WTC11 (cell line): ENCODE measurements around the gene ZNF41. TPM values are rescaled to one million over a fixed set of nuclear protein-coding genes. Genes with fewer than 3 reads are reported as not detected.

Experiments
- ATAC-seq: fragments of 200-7000 bp; cut with Tn5 transposase; 2 replicates; pipeline ENCODE4 v1.10.0; 2021; ENCODE audit warnings: mild to moderate bottlenecking, moderate library complexity
- CTCF ChIA-PET: fragments of 300-600 bp; sonication (Branson Sonifier 250); formaldehyde crosslinking; loops from one replicate; lab custom pipeline; 2021; ENCODE audit warnings: antibody characterized with exemption; lab: Charles Lee
- POLR2A ChIA-PET: fragments of 350-600 bp; sonication (Branson Sonifier 250); formaldehyde crosslinking; loops from one replicate; lab custom pipeline; 2021; ENCODE audit warnings: antibody characterized with exemption; lab: Charles Lee
- DNase-seq: peaks from one replicate; pipeline ENCODE4 v3.0.0; 2021; ENCODE audit warnings: low spot score
- H3K27ac Mint-ChIP-seq: 2 replicates; pipeline ENCODE4 v1.8.0; 2021; ENCODE audit warnings: mixed read lengths
- H3K27me3 Mint-ChIP-seq: 2 replicates; pipeline ENCODE4 v1.8.0; 2021; ENCODE audit warnings: low read depth, mild to moderate bottlenecking, moderate library complexity, mixed read lengths
- H3K36me3 Mint-ChIP-seq: 2 replicates; pipeline ENCODE4 v1.8.0; 2021; ENCODE audit warnings: mixed read lengths
- H3K4me1 Mint-ChIP-seq: 2 replicates; pipeline ENCODE4 v1.8.0; 2022; ENCODE audit warnings: mixed read lengths
- H3K4me3 Mint-ChIP-seq: 2 replicates; pipeline ENCODE4 v1.8.0; 2021; ENCODE audit warnings: mild to moderate bottlenecking, moderate library complexity, mixed read lengths
- H3K9me3 Mint-ChIP-seq: 2 replicates; pipeline ENCODE4 v1.8.0; 2021; ENCODE audit warnings: mixed read lengths
- CREB1 ChIP-seq: sonication (generic); formaldehyde crosslinking; IDR thresholded peaks from 2 replicates; pipeline ENCODE4 v1.8.0; 2023; ENCODE audit warnings: mild to moderate bottlenecking, missing genetic modification reagents
- ELF4 ChIP-seq: sonication (generic); formaldehyde crosslinking; IDR thresholded peaks from 2 replicates; pipeline ENCODE4 v1.8.1; 2022; ENCODE audit warnings: low read depth, mild to moderate bottlenecking, moderate library complexity, missing genetic modification reagents
- FOXP1 ChIP-seq: sonication (generic); formaldehyde crosslinking; IDR thresholded peaks from 2 replicates; pipeline ENCODE4 v1.8.0; 2022; ENCODE audit warnings: missing genetic modification reagents, mild to moderate bottlenecking, moderate library complexity, borderline replicate concordance
- GTF2I ChIP-seq: fragments of 250-450 bp; sonication (Bioruptor Pico); conservative IDR thresholded peaks from 2 replicates; pipeline ENCODE4 v1.4.0; 2021; ENCODE audit warnings: mild to moderate bottlenecking
- JUN ChIP-seq: sonication (generic); formaldehyde crosslinking; IDR thresholded peaks from 2 replicates; pipeline ENCODE4 v1.8.0; 2023; ENCODE audit warnings: mild to moderate bottlenecking, missing genetic modification reagents
- MYBL2 ChIP-seq: sonication (generic); formaldehyde crosslinking; IDR thresholded peaks from 2 replicates; pipeline ENCODE4 v1.8.1; 2023; ENCODE audit warnings: mild to moderate bottlenecking, moderate library complexity, missing genetic modification reagents
- PRRX2 ChIP-seq: fragments of 250-450 bp; sonication (Bioruptor Pico); IDR thresholded peaks from 2 replicates; pipeline ENCODE4 v1.8.0; 2021; ENCODE audit warnings: mild to moderate bottlenecking
- TCF7 ChIP-seq: sonication (generic); formaldehyde crosslinking; IDR thresholded peaks from 2 replicates; pipeline ENCODE4 v1.8.0; 2022; ENCODE audit warnings: mild to moderate bottlenecking, low read depth, missing genetic modification reagents, moderate library complexity
- ZNF263 ChIP-seq: sonication (generic); formaldehyde crosslinking; IDR thresholded peaks from 2 replicates; pipeline ENCODE4 v1.8.1; 2022; ENCODE audit warnings: low read depth, mild to moderate bottlenecking, moderate library complexity, missing genetic modification reagents
- total RNA-seq: library from RNA; stranded (reverse); gene quantifications from 3 replicates; pipeline ENCODE4 v1.2.3, GENCODE V29; 2021
- TF ChIP-seq, protein P1 (sequence below): sonication (generic); formaldehyde crosslinking; IDR thresholded peaks from 2 replicates; pipeline ENCODE4 v1.8.1; 2022; ENCODE audit warnings: missing genetic modification reagents, borderline replicate concordance
- TF ChIP-seq, protein P2 (sequence below): sonication (generic); formaldehyde crosslinking; IDR thresholded peaks from 2 replicates; pipeline ENCODE4 v1.8.1; 2023; ENCODE audit warnings: mild to moderate bottlenecking, missing genetic modification reagents, moderate library complexity
- TF ChIP-seq, protein P3 (sequence below): fragments of 250-450 bp; sonication (Bioruptor Pico); IDR thresholded peaks from 2 replicates; pipeline ENCODE4 v1.9.0; 2021; ENCODE audit warnings: moderate library complexity, mild to moderate bottlenecking, inconsistent platforms, borderline replicate concordance
- TF ChIP-seq, protein P4 (sequence below): sonication (generic); formaldehyde crosslinking; IDR thresholded peaks from 2 replicates; pipeline ENCODE4 v1.8.0; 2022; ENCODE audit warnings: mild to moderate bottlenecking, missing genetic modification reagents
- TF ChIP-seq, protein P5 (sequence below): fragments of 250-450 bp; sonication (Bioruptor Pico); conservative IDR thresholded peaks from 2 replicates; pipeline ENCODE4 v1.9.0; 2021; ENCODE audit warnings: mild to moderate bottlenecking
- TF ChIP-seq, protein P6 (sequence below): sonication (generic); formaldehyde crosslinking; IDR thresholded peaks from 2 replicates; pipeline ENCODE4 v1.8.0; 2022; ENCODE audit warnings: mild to moderate bottlenecking, missing genetic modification reagents
- TF ChIP-seq, protein P7 (sequence below): sonication (generic); formaldehyde crosslinking; IDR thresholded peaks from 2 replicates; pipeline ENCODE4 v1.8.1; 2023; ENCODE audit warnings: mild to moderate bottlenecking, missing genetic modification reagents, moderate library complexity

The ZNF41 gene
- total RNA-seq, 1 experiment from 2014 or later = 4.9 TPM

DNA sequence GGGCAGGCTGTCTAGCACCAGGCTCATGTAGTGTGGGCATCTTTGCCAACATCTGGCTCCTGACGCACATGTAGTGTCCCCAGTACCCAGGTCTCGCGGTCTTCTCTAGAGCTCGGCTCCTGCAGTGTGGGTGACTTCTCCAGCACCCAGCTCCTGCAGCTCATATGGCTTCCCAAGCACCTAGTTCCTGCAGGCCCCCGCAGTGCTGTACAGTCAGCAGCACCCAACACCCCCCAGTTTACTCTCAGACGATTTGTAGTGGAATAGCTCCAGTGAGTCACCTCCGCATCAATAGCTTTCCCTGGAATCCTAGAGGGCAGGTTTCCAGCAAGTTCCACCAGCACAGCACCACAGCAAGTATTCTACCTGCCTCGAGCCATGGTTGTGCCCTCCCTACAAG, 30.9 kb downstream of the ZNF41 start (continued):
- TF ChIP-seq, protein P1, sequence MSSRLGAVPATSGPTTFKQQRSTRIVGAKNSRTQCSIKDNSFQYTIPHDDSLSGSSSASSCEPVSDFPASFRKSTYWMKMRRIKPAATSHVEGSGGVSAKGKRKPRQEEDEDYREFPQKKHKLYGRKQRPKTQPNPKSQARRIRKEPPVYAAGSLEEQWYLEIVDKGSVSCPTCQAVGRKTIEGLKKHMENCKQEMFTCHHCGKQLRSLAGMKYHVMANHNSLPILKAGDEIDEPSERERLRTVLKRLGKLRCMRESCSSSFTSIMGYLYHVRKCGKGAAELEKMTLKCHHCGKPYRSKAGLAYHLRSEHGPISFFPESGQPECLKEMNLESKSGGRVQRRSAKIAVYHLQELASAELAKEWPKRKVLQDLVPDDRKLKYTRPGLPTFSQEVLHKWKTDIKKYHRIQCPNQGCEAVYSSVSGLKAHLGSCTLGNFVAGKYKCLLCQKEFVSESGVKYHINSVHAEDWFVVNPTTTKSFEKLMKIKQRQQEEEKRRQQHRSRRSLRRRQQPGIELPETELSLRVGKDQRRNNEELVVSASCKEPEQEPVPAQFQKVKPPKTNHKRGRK (CRISPR knock-in tag) = no peak
- TF ChIP-seq GTF2I (CRISPR knock-in tag) = no peak
- TF ChIP-seq JUN (CRISPR knock-in tag) = no peak
- TF ChIP-seq, protein P2, sequence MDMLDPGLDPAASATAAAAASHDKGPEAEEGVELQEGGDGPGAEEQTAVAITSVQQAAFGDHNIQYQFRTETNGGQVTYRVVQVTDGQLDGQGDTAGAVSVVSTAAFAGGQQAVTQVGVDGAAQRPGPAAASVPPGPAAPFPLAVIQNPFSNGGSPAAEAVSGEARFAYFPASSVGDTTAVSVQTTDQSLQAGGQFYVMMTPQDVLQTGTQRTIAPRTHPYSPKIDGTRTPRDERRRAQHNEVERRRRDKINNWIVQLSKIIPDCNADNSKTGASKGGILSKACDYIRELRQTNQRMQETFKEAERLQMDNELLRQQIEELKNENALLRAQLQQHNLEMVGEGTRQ (CRISPR knock-in tag) = no peak
- TF ChIP-seq, protein P3, sequence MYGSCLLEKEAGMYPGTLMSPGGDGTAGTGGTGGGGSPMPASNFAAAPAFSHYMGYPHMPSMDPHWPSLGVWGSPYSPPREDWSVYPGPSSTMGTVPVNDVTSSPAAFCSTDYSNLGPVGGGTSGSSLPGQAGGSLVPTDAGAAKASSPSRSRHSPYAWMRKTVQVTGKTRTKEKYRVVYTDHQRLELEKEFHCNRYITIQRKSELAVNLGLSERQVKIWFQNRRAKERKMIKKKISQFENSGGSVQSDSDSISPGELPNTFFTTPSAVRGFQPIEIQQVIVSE = no peak
- TF ChIP-seq, protein P4, sequence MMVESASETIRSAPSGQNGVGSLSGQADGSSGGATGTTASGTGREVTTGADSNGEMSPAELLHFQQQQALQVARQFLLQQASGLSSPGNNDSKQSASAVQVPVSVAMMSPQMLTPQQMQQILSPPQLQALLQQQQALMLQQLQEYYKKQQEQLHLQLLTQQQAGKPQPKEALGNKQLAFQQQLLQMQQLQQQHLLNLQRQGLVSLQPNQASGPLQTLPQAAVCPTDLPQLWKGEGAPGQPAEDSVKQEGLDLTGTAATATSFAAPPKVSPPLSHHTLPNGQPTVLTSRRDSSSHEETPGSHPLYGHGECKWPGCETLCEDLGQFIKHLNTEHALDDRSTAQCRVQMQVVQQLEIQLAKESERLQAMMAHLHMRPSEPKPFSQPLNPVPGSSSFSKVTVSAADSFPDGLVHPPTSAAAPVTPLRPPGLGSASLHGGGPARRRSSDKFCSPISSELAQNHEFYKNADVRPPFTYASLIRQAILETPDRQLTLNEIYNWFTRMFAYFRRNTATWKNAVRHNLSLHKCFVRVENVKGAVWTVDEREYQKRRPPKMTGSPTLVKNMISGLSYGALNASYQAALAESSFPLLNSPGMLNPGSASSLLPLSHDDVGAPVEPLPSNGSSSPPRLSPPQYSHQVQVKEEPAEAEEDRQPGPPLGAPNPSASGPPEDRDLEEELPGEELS (CRISPR knock-in tag) = no peak
- TF ChIP-seq FOXP1 (CRISPR knock-in tag) = no peak

DNA sequence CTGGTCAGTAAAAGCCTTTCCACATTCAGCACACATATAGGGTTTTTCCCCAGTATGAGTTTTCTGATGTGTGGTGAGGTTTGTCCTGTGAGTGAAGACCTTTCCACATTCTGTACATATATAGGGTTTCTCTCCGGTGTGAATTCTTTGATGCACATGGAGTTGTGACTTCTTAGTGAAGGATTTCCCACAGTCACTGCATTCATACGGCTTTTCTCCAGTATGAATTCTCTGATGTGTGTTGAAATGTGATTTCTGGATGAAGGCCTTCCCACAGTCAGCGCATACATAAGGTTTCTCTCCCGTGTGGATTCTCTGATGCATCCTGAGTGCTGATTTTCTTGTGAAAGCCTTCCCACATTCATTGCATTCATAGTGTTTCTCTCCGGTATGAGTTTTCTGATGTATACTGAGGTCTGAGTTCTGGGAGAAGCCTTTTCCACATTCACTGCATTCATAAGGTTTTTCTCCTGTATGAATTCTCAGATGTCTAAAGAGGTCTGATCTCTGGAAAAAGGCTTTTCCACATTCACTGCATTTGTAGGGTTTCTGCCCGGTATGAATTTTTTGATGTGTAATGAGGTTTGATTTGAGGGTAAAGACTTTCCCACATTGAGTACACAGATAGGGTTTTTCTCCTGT, 34.7 kb downstream of the ZNF41 start:
- H3K27ac Mint-ChIP-seq = no peak overlapping the region
- no peak overlapping the region for H3K4me3 Mint-ChIP-seq
- peaks cover 33% of the 10 kb centered on the region for H3K9me3 Mint-ChIP-seq
- ChIA-PET POLR2A (no interaction called here), CTCF (no interaction called here)
- DNase-seq = no peak
- no peak for ATAC-seq
- no peaks in the 10 kb centered on the region for H3K4me1 Mint-ChIP-seq
- TF ChIP-seq PRRX2 (CRISPR knock-in tag) (no peak), ELF4 (CRISPR knock-in tag) (no peak), TCF7 (CRISPR knock-in tag) (no peak), MYBL2 (no peak), JUN (CRISPR knock-in tag) (no peak), ZNF263 (CRISPR knock-in tag) (no peak), CREB1 (CRISPR knock-in tag) (no peak)
- TF ChIP-seq, protein P5, sequence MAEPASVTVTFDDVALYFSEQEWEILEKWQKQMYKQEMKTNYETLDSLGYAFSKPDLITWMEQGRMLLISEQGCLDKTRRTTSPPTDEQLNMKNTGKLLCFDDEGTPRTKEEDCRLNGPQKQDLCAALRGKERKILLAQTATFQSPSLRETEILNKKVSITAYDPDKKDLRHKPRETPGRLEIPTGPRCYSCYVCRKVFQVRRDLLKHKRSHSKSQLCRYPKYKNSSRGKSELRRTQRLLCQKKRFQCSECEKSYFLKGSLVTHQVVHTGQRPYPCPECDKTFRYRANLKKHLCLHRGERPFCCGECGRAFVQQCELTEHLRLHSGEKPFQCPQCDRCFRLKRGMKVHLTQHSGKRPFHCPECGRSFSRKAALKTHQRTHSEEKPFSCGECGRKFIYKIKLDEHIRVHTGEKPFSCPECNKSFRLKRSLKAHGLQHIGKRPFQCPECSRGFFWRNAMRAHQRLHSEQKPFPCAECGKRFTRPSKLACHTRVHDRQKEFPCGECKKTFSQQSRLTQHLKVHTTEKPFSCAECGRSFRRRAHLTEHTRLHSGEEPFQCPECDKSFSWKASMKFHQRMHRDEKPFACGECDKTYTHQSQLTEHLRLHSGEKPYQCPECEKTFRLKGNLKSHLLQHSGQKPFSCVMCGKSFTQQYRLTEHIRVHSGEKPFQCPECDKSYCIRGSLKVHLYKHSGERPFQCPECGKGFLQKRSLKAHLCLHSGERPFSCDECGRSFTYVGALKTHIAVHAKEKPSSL (CRISPR knock-in tag) = no peak
- TF ChIP-seq, protein P6, sequence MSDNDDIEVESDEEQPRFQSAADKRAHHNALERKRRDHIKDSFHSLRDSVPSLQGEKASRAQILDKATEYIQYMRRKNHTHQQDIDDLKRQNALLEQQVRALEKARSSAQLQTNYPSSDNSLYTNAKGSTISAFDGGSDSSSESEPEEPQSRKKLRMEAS (CRISPR knock-in tag) = no peak
- TF ChIP-seq, protein P7, sequence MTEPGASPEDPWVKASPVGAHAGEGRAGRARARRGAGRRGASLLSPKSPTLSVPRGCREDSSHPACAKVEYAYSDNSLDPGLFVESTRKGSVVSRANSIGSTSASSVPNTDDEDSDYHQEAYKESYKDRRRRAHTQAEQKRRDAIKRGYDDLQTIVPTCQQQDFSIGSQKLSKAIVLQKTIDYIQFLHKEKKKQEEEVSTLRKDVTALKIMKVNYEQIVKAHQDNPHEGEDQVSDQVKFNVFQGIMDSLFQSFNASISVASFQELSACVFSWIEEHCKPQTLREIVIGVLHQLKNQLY (CRISPR knock-in tag) = no peak
- H3K36me3 Mint-ChIP-seq = peaks cover 61% of the 10 kb centered on the region
- no peaks in the 10 kb centered on the region for H3K27me3 Mint-ChIP-seq
